ENCODE data around the gene ANKRD55. TPM values are rescaled to one million over a fixed set of nuclear protein-coding genes. Genes with fewer than 3 reads are reported as not detected.

ANKRD55 gene
- total and polyA plus RNA-seq, 2 donors (not counting 3 experiments of a cell fraction or from before 2014, with no cell fraction given): 1.4 to 2.1 TPM

DNA sequence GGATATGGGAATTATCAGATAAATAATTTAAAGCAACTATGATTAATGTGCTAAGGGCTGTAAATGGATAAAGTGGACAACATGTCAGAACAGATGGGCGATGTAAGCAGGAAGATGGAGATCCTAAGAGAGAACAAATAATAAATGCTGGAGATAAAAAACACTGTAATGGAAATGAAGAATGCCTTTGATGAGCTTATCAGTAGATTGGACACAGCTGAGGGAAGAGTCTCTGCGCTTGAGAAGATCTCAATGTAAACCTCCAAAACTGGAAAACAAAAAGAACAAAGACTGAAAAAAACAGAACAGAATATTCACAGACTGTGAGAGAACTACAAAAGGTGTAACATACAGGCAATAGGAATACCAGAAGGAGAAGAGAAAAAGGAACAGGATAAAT lies 102.5 kb downstream of the ANKRD55 start:
- H3K4me2 ChIP-seq (ENCODE audit: insufficient read depth, low read length): no peak overlapping the region
- no TSS peak for BruUV-seq (replicated peaks)
- no peak for TF ChIP-seq GATA2 (IDR thresholded peaks at IDR 0.05; ENCODE audit: insufficient read depth, insufficient read length, low read depth, low read length)
- TF ChIP-seq, protein P1, sequence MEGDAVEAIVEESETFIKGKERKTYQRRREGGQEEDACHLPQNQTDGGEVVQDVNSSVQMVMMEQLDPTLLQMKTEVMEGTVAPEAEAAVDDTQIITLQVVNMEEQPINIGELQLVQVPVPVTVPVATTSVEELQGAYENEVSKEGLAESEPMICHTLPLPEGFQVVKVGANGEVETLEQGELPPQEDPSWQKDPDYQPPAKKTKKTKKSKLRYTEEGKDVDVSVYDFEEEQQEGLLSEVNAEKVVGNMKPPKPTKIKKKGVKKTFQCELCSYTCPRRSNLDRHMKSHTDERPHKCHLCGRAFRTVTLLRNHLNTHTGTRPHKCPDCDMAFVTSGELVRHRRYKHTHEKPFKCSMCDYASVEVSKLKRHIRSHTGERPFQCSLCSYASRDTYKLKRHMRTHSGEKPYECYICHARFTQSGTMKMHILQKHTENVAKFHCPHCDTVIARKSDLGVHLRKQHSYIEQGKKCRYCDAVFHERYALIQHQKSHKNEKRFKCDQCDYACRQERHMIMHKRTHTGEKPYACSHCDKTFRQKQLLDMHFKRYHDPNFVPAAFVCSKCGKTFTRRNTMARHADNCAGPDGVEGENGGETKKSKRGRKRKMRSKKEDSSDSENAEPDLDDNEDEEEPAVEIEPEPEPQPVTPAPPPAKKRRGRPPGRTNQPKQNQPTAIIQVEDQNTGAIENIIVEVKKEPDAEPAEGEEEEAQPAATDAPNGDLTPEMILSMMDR (IDR thresholded peaks at IDR 0.05; ENCODE audit: extremely low read depth in 1 of 2, insufficient read depth in 1 of 2, low read depth in 1 of 2, low read length in 2 of 2): no peak
- TF ChIP-seq EZH2 (IDR thresholded peaks at IDR 0.05; ENCODE audit: borderline replicate concordance, low read depth, low read length, severe bottlenecking): no peak
- TF ChIP-seq POLR2A (IDR thresholded peaks at IDR 0.05; ENCODE audit: low read depth, low read length): no peak
- TF ChIP-seq FOS (IDR thresholded peaks at IDR 0.05; ENCODE audit: borderline replicate concordance, insufficient read depth, low read length): no peak
- no peak for TF ChIP-seq POLR2AphosphoS5 (IDR thresholded peaks at IDR 0.05; ENCODE audit: insufficient read depth, low read depth, low read length)
- TF ChIP-seq, protein P2, sequence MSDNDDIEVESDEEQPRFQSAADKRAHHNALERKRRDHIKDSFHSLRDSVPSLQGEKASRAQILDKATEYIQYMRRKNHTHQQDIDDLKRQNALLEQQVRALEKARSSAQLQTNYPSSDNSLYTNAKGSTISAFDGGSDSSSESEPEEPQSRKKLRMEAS (IDR thresholded peaks at IDR 0.05; ENCODE audit: insufficient read depth, insufficient read length): no peak
- TF ChIP-seq MYC (IDR thresholded peaks at IDR 0.05; ENCODE audit: low read depth, low read length): no peak
- TF ChIP-seq JUN (IDR thresholded peaks at IDR 0.05; ENCODE audit: borderline replicate concordance, insufficient read depth, insufficient read length, low read depth): no peak
- no peaks in the 10 kb centered on the region for H4K20me1 ChIP-seq (replicated peaks; ENCODE audit: control insufficient read depth, extremely low read depth, insufficient read depth, low read length)
- H3K79me2 ChIP-seq (ENCODE audit: control insufficient read depth, insufficient read depth, low read length): no peaks in the 10 kb centered on the region
- H3K9me1 ChIP-seq (replicated peaks; ENCODE audit: control insufficient read depth, extremely low read depth, insufficient read depth, low read length): no peaks in the 10 kb centered on the region
- H3K9ac ChIP-seq (replicated peaks; ENCODE audit: extremely low read depth, insufficient read depth, low read length): no peak overlapping the region
- no peaks in the 10 kb centered on the region for H3K27me3 ChIP-seq (ENCODE audit: control insufficient read depth in 2 of 2, insufficient read depth in 2 of 2, low read length in 2 of 2)
- H3K36me3 ChIP-seq (ENCODE audit: control insufficient read depth in 2 of 2, extremely low read depth in 1 of 2, insufficient read depth in 2 of 2, low read length in 2 of 2): no peaks in the 10 kb centered on the region
- no peak overlapping the region for H3K4me3 ChIP-seq (replicated peaks in 1 of 3; ENCODE audit: insufficient read depth in 1 of 3, low read depth in 1 of 3, low read length in 3 of 3)
- no peak for DNase-seq (ENCODE audit: low read depth, low spot score)
- ChIA-PET POLR2A (no interaction called here), CTCF (interaction anchor here (1.2 kb wide), 1 partner anchor 9 kb away, joined by 4 read pairs; no protein-coding TSS in a partner anchor)
- H3K27ac ChIP-seq (ENCODE audit: insufficient read depth, low read depth, low read length): no peak overlapping the region
- no peak for FAIRE-seq
- H3K9me3 ChIP-seq (replicated peaks; ENCODE audit: control insufficient read depth, insufficient read depth, low read length): no peaks in the 10 kb centered on the region
- H3K4me1 ChIP-seq (ENCODE audit: control insufficient read depth, extremely low read depth, insufficient read depth, low read length): peaks cover 20% of the 10 kb centered on the region
- dilution Hi-C loops (cut with MboI; ENCODE audit: extremely low pct_ligation_motif_present, low sequenced_read_pairs) (no loop called here), intact Hi-C loops (cut with micrococcal nuclease) (no loop called here)
- H2AFZ ChIP-seq (ENCODE audit: low read depth, low read length): no peak overlapping the region

All from endothelial cell of umbilical vein (primary cell).